GM18517 (cell line): ENCODE data around the gene PDE4DIP.
"Not testable (repeated sequence)": the region's sequence is repeated elsewhere in the genome, so short reads cannot be mapped to it uniquely, and the experiment has no call there.

Experiments used
- ATAC-seq: cut with Tn5 transposase; IDR thresholded peaks from one replicate; pipeline ENCODE4 v1.9.1; 2021; ENCODE audit warnings: mild to moderate bottlenecking, moderate library complexity; ENCODE audit not compliant: unreplicated experiment

Gene PDE4DIP

DNA sequence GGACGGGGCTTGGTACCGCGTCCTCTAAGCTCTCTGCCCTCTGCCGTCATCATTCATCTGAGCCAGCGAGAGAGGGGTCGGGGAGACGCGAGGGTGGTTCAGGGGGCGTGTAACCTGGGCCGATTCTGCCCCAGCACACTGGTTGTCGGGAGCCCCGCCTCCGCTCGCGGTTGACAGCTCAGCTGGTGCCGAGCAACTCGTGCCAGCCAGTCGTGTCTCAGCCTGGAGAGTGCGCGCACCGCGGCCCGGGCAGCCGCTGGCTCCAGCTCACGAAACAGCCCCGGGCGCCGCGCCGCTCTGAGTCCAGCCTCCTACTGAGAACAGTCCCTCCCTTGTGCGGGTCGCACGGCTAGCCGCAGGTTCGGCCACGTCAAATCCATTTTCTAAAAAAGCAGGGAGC is at the start of gene PDE4DIP:
PDE4DIP (plus strand) TSS at position 209 of the 400 bp plus-strand sequence. CDS start 347 bp downstream, outside the sequence.
- not testable (repeated sequence) for ATAC-seq

DNA sequence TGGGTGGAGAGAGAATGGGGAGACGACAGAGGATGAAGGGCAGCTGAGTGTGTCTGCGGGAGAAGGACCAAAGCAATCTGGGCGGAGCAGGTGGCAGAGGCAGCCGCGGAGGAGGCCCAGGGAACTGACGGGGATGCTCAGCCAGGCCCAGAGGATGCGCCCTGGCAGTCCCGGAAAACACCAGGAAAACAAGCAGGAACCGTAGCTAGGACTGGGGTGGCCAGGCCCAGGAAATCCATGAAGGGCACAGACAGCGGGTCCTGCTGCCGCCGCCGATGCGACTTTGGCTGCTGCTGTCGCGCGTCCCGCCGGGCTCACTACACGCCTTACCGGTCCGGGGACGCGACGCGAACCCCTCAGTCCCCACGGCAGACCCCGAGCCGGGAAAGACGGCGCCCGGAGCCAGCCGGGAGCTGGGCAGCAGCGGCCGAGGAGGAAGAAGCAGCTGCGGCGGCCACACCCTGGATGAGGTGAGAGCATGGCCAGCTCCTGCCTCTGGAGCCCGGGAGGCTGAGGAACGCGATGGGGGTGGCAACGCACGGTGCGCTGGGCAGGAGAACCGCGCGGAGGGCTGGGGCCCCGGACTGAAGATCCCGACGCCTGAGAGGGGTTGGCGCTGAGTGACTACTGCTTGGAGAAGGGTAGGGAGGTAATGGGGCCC is 35.8 kb upstream of the PDE4DIP start:
- ATAC-seq, result not testable (repeated sequence)

DNA sequence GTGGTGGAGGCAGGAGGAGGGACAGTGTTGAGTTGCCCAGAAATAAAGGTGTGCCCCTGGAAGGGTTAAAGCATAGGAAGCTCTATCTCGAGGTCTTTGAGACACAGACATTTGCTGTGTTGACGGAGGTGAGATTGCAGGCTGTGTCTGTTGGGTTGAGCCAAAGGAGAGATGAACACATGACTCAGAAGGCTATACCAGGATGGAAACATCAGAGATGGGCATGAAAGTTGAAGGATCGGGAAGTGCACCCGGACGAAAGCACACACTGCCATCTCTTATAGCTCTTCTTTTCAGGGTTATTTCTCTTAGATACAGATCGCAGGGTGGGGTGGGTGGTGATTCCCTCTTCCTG is 35.3 kb upstream of the PDE4DIP start:
- not testable (repeated sequence) for ATAC-seq

DNA sequence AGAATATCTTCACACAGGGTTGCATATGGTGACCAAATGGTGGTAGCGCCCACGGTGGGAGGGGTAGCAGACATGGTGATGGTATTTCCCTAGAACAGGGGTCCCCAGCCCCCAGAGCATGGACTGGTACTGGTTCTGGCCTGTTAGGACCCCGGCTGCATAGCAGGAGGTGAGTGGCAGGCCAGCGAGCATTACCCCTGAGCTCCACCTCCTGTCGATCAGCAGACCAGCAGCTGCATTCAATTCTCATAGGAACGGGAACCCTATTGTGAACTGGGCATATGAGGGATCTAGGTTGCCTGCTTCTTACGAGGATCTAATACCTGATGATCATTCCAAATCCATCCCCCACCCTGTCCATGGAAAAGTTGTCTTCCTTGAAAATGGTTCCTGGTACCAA is 22.0 kb upstream of the PDE4DIP start:
- ATAC-seq, result not testable (repeated sequence)

DNA sequence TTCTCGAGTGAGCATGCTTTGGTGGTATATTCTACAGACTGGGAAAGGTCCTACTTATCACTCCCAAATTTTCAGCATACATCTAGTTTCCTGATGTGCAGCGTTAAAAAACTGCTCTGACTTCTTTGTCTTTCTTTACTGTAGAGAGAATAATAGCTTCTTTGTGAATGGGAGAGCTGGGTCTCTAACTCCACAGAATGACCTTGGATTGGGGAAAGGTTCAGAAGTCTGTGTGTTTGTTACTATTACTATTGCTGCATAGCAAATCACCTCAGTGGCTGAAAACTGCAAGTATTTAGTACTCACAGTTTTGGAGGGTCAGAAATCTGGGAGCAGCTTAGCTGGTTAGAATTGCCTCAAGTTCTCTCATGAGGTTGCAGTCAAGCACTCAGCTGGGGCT is 20.4 kb upstream of the PDE4DIP start:
- not testable (repeated sequence) for ATAC-seq

DNA sequence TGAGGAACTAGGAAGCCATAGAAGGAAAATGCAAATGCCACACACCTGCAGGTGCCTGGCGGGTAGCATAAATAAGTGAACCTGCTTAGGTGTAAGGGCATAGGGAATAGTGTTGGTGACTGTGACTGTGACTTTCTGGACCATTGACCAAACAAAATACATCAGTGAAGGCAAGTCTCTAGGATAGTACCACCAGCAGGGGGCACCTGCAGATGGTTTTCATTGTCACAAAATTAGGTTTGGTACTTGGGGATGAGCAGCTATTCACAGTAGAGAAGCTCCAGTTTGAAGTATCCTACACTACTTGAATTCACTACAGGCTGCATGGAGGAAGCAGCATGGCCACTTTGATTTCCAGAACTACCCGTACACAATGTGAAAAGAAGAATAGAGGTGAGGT is 19.2 kb upstream of the PDE4DIP start:
- not testable (repeated sequence) for ATAC-seq

DNA sequence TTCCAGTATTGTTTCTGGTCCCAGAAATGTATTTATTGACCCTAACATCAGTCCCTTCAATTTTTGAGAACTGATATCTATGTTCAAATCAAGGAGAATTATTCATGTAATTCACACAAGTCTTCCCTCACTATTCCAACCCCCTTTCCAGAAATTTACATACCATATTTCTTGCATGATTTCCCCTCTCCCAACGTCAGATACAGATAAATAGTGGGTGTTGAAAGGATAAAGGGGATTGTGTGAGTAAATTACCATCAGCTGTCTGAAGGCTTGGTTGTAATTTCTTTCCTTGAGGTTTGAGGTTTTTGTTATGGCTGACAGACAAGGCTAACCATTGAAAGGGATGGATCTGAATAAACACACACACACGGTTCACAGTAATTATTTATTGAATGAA is 15.7 kb upstream of the PDE4DIP start:
- ATAC-seq, result not testable (repeated sequence)

DNA sequence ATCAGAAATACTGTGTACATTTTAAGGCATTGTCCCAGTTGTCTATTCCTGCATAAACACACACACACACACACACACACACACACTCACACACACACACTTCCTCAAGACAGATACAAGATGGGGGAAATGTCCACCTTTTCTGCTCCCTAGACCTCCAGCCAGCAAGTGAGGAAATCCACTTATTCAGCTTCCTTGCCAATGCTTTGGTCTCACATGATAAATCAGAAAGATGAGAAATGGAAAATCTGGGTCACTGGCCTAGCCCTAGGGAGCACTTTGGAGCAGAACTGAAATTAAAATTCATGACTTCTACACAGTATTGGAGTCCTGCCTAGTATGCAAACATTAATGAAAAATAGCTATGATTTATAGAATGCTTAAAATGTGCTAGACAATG is 15.3 kb upstream of the PDE4DIP start:
- not testable (repeated sequence) for ATAC-seq

DNA sequence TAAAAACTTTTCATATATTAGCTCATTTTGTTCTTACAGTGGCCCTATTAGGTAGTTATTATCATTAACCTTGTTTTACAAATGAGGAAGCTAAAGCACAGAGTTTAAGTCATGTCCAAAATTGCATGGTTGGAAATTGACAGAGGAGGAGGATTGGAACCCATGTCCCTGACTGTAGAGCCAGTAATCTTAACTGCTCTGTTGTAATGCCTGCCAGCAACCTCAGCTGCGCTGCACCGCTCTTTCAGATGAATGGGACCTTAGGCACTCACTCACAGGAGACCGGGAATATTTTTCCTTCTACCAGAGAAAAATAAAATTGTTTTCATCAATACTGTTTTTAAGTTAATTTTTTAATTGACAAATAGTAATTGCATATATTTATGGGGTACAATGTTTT is 14.9 kb upstream of the PDE4DIP start:
- ATAC-seq, result not testable (repeated sequence)

DNA sequence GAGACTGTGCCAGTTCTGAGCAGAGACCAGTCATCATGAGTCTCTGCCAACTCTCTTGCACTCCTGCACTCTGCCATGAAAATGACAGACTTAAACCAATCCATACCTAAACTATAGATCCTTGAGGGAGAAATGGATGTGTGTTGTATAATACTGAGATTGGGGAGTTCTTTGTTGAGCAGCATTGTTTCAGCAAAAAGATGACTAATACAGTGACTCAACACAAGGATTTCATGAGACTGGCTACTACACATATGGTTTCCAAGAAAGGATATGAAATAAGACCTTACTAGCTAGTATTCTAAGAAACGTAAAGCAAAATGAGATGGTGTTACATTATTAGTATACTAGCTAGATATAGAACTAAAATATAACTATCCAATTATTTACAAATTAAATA is 3.0 kb upstream of the PDE4DIP start:
- not testable (repeated sequence) for ATAC-seq

DNA sequence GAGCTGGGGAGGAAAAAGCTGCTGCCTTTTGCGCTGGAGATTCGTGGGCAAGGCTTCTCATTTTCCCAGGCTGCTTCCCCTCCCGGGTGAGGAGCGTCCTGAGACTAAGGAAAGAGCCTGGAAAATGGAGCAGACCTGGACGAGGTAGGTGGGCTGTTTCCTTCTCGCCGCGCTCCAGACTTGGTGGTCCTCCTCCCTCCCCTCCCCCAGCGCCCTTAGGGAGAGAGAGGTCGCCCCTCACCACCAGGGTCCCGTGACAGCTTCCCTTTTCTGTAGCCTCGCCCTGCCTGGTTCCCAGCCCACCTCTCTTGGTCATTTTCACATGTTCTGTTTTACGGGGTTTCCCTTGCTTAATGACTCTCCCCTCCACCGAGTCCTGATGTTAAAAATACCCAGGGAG is 423 bp downstream of the PDE4DIP start:
- ATAC-seq, result not testable (repeated sequence)

DNA sequence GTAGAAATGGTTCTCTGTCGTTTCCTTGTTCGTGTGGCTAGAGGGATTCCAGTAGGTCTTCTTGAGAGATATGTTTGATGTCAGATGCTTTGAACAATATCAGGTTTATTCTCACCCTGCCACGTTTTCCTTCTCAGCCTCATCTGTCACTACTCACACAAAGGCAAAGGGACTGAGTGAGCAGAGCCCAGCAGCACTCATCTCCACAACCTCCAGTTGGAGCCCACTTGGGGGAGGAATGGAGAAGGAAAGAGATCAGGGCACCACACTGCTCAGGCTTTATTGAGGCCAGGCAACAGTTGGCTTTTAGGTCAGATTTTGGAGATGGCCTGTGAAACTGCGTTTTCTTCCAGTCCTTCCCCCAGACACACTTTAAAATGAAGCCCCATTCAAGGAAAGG is 840 bp downstream of the PDE4DIP start:
- not testable (repeated sequence) for ATAC-seq

DNA sequence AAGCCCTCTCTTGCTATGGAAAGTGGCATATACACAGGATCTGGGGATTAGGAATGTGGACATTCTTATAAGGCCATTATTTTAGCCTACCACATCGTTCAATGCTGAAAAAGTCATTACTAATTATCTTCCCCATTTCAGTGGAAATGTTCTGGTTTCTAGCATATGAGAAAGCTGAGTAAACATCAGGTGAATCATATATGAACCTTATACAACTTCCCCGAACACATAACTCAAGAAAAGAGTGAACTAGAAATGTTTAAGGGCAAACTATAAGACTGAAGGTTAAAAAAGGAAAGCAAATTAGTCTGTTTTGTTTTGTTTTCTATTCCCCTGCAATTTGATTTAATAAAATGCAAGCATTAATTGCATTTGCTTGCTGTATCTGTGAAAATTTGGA is 6.1 kb downstream of the PDE4DIP start:
- ATAC-seq, result not testable (repeated sequence)

DNA sequence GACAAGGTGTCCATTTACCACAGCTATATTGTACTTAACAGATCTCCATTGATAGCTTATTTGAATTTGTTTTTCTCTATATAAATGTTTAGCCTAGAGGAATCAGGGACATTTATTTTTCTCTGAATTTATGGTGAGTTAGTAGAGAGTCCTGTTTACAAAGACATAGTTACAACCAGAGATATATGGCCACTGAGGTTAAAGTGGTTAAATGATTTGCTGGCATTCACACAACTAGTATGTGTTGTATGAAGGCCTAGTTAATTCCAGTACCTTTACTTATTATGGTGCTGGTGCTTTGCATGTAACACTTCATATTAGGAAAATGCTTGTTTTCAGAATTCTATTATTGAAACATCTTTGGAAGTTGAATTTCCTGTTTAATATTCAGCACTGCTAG is 6.6 kb downstream of the PDE4DIP start:
- not testable (repeated sequence) for ATAC-seq

DNA sequence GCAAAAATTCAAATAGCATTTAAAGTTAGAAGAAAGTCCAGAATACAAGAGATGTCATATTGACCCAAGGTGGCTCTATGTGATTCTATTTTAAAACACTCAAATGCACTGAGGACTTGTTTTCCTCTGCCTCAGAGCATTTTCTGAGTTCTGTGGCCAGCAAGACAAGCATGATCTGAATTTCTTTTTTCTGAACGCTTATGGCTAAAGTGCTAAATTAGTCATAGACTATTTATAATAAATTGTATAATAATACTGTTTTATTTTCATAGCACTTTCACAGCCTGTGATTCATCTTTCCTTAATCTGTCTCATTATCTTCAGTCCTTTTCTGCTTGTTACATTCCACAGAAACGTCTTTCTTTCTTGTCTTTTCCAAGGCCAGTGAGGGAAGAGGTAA is 7.5 kb downstream of the PDE4DIP start:
- not testable (repeated sequence) for ATAC-seq

DNA sequence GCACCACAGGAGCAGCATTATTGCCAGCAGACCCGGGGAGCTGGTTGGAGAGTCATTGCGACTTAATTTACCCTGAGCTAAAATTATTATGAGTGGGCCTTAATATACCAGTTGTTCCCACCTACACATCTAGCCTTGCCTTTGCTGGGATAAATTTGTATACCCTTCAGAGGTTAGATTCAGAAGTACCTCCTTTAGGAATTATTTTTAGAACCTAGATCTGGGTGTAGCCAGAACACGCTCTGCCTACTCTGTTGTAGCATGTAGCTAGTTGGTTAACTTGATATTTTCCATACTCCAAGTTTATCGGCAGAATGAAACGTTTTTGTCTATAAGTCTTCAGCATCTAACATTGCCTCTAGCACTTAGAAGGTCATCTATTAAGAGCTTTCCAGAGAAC is 9.1 kb downstream of the PDE4DIP start:
- ATAC-seq, result not testable (repeated sequence)

DNA sequence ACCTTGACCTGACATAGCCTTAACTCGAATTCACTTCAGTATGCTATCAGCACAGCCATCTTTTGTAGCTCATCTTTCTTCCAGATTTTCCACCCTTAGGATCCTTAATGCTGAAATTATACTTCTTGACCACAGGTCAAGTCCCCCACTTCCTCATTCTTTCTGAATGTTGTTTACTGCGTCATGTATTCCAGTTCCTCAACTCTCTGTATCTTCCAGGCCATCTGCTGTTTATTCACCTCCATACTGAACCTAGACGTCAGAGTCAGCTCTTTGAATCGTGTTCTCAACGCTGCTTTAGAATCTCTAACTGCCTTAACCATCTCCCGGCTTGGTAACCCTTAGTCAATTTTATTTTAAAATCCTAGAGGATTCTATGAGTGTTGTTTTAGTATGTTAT is 9.8 kb downstream of the PDE4DIP start:
- not testable (repeated sequence) for ATAC-seq

DNA sequence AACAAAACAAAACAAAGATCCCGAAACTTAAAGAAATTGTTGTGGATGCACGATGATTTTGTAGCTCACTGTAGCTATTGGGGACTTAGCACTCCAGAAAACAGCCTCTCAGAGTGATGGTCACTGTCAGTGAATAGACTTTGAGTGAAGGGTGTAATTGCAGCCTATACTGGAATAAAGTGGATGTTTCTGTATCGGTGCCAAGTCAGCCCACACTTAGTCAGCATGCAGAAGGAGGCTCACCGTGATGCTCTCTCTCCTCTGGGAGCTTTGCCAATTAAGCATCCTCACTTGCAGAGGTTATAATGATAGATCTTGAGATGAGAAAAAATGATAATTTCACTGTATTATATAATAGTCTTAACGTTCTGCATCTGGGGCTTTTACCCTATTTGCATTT is 11.1 kb downstream of the PDE4DIP start:
- ATAC-seq, result not testable (repeated sequence)

DNA sequence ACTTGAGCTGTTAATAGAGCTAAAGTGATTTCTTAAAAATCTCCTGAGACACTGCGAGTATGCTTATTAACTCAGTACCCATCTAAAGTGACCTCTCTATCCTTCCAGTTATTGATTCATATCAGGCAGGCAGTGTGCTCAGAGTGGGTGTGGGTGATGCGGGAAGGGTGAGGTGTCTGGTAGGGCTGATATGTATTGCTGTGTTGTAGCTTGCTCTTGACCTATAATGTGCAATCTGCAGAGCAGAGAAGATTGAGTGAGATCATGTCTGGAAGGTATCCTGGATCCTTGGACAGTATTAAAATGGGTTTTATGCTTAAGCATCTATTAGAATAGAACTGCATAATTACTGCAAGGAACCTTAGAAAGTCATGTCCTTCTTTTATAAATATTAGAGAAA is 15.8 kb downstream of the PDE4DIP start:
- ATAC-seq, result not testable (repeated sequence)

DNA sequence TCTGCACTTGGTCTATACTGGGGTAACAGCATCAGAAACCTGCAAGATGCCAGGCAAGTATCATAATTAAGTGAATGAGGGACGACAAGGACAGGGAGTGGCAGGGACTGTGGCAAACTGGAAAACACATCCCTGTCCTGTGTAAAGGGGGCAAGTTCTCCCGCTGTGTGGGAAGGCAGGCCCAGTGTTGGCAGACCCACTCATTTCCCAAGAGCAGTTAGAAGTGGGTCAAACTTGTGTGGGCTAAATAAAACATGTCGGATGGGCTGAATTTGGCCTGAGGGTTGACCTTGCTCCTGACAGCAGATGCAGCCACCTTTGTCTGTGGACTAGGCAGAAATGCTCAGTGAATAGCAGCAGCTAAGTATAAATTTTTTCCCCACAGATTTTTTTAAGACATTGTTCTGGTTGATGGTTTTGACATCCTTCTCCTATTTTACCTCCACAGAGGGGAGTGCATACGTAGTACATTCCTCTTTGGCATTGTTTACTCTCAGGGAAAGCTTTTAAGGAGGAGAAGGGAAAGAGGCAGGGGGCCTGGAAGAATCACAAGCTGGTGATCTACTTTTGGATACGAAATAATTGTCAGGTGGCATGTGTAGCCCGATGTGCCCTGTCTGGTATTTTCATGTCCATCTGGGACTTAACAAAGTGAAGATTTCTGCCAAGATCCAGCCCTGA is 16.5 kb downstream of the PDE4DIP start:
- ATAC-seq, result not testable (repeated sequence)

DNA sequence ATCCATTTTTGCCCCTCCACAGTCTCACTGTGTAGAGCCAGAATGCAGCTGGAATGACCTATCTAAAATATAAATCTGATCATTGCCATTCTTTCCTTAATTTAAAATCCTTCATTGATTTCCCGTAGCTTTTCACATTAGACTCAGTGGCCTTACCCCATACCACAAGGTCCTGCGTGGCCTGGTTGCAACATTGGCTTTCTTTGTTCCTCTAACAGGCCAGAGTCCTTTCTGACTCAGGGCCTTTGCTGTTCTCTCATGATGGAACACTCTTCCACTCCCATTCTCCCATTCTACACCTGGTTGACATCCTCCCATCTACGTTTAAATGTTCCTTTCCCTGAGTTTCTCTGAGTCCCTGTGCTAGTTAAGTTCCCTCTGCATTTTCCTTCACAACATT is 18.4 kb downstream of the PDE4DIP start:
- ATAC-seq, result not testable (repeated sequence)

DNA sequence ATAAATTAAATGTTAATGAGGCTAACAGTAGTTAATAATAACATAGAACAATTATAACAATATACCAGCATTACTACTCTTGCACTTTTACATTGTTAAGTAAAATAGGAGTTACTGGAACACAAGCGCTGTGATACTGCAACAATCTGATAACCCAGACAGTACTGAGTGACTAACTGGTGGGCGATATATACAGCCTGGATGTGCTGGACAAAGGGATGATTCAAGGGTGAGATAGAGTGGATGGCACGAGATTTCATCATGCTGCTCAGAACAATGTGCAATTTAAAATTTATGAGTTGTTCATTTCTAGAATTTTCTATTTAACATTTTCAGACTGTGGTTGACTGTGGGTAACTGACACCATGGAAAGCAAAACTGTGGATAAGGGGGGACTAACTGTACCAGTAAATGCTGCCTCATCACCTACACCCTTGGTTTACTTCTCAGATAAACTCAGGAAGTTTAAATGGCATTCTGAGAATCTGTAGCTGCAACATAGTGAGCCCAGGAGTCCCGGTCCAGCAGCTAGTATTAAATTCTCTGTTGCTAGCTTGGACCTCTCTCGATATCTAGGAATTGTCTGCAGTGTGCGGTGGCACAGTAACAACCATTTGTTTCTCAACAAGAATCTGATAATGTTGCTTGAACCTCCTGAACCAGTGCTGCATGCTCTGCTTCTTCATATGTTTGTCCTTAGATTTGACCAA is 24.9 kb downstream of the PDE4DIP start:
- not testable (repeated sequence) for ATAC-seq
